Neuronal stem cell (in vitro differentiated cells): ENCODE results near the gene GLDC.

Experiments used
- DNase-seq: peaks from one replicate; pipeline ENCODE4 v3.0.0-alpha.2; 2013; ENCODE audit warnings: low spot score
- H2AFZ ChIP-seq: one replicate; pipeline ENCODE4 v1.6.1; 2013; ENCODE audit warnings: mild to moderate bottlenecking, low read length, inconsistent platforms
- H2AK5ac ChIP-seq: 2 replicates; pipeline ENCODE4 v1.6.1; 2013; ENCODE audit warnings: low read depth, mild to moderate bottlenecking, inconsistent platforms, low read length, moderate library complexity, mixed read lengths
- H2BK120ac ChIP-seq: 2 replicates; pipeline ENCODE4 v1.6.1; 2013; ENCODE audit warnings: low read depth, mild to moderate bottlenecking, inconsistent platforms, low read length, moderate library complexity, mixed read lengths
- H2BK12ac ChIP-seq: one replicate; pipeline ENCODE4 v1.6.1; 2013; ENCODE audit warnings: low read length, inconsistent platforms
- H2BK15ac ChIP-seq: 2 replicates; pipeline ENCODE4 v1.6.1; 2013; ENCODE audit warnings: mild to moderate bottlenecking, low read length, inconsistent platforms, mixed read lengths
- H2BK5ac ChIP-seq: one replicate; pipeline ENCODE4 v1.6.1; 2013; ENCODE audit warnings: inconsistent platforms, mild to moderate bottlenecking, low read length, moderate library complexity
- H3K14ac ChIP-seq: one replicate; pipeline ENCODE4 v1.6.1; 2013; ENCODE audit warnings: low read length, inconsistent platforms
- H3K18ac ChIP-seq: 2 replicates; pipeline ENCODE4 v1.6.1; 2013; ENCODE audit warnings: low read length, inconsistent platforms
- H3K23ac ChIP-seq: 2 replicates; pipeline ENCODE4 v1.6.1; 2013; ENCODE audit warnings: low read depth, mild to moderate bottlenecking, mixed read lengths, low read length, inconsistent platforms; ENCODE audit not compliant: poor library complexity
- H3K27ac ChIP-seq: replicated peaks from 3 replicates; pipeline ENCODE4 v1.5.1; 2013; ENCODE audit warnings: low read length, inconsistent platforms
- H3K27me3 ChIP-seq, 3 experiments: 2 replicates each; pipeline ENCODE4 v1.6.1; 2013; ENCODE audit warnings: low read length in 3 of 3, mild to moderate bottlenecking in 2 of 3, inconsistent platforms in 1 of 3, low read depth in 1 of 3, mixed read lengths in 1 of 3, moderate library complexity in 1 of 3; ENCODE audit not compliant: control insufficient read depth in 3 of 3, insufficient read depth in 3 of 3
- H3K36me3 ChIP-seq, 2 donors: replicated peaks in 1 of 2; 2 replicates each; pipeline ENCODE4 v1.6.1; 2013; ENCODE audit warnings: low read length in 2 of 2; ENCODE audit not compliant: control insufficient read depth in 2 of 2, insufficient read depth in 2 of 2
- H3K4ac ChIP-seq: 2 replicates; pipeline ENCODE4 v1.6.1; 2013; ENCODE audit warnings: inconsistent platforms, mild to moderate bottlenecking, low read length, moderate library complexity
- H3K4me1 ChIP-seq, 2 donors: 1 replicate in 1 of 2; 2 replicates in 1 of 2; pipeline ENCODE4 v1.6.1; 2013; ENCODE audit warnings: low read length in 2 of 2, low read depth in 1 of 2; ENCODE audit not compliant: control insufficient read depth in 2 of 2, insufficient read depth in 1 of 2
- H3K4me2 ChIP-seq: one replicate; pipeline ENCODE4 v1.6.1; 2013; ENCODE audit warnings: mild to moderate bottlenecking, low read length, inconsistent platforms; ENCODE audit not compliant: insufficient read depth, poor library complexity, severe bottlenecking
- H3K4me3 ChIP-seq, 2 donors: 2 replicates each; pipeline ENCODE4 v1.5.1; 2013; ENCODE audit warnings: low read length in 2 of 2, mild to moderate bottlenecking in 2 of 2, inconsistent platforms in 1 of 2, moderate library complexity in 1 of 2
- H3K79me1 ChIP-seq: one replicate; pipeline ENCODE4 v1.6.1; 2013; ENCODE audit warnings: low read depth, mild to moderate bottlenecking, inconsistent platforms, low read length, moderate library complexity
- H3K9ac ChIP-seq: one replicate; pipeline ENCODE4 v1.6.1; 2013; ENCODE audit warnings: mild to moderate bottlenecking, low read depth, low read length, inconsistent platforms; ENCODE audit not compliant: poor library complexity
- H3K9me3 ChIP-seq, 2 donors: replicated peaks in 1 of 2; 2 replicates each; pipeline versions ENCODE3 to v1.6.1; 2013; ENCODE audit warnings: low read length in 2 of 2, mild to moderate bottlenecking in 2 of 2, inconsistent platforms in 1 of 2, low read depth in 1 of 2, mixed read lengths in 1 of 2, moderate library complexity in 1 of 2; ENCODE audit not compliant: control insufficient read depth in 2 of 2, insufficient read depth in 1 of 2
- H4K8ac ChIP-seq: one replicate; pipeline ENCODE4 v1.6.1; 2013; ENCODE audit warnings: low read depth, mild to moderate bottlenecking, inconsistent platforms, low read length, moderate library complexity
- H4K91ac ChIP-seq: one replicate; pipeline ENCODE4 v1.6.1; 2013; ENCODE audit warnings: low read length, low read depth, mild to moderate bottlenecking, inconsistent platforms; ENCODE audit not compliant: poor library complexity
- WGBS, 2 donors: extraction: QIAGEN DNeasy Blood & Tissue Kit; methylation state at CpG; one replicate each; pipeline ENCODE4 v1.1.7; 2013; ENCODE audit warnings: missing lambda C conversion rate in 2 of 2, mixed read lengths in 1 of 2; ENCODE audit not compliant: insufficient read length in 2 of 2, insufficient replicate concordance in 1 of 2; ENCODE audit errors: extremely low coverage in 2 of 2; 5-methylcytosine and 5-hydroxymethylcytosine counted together

The GLDC gene

DNA sequence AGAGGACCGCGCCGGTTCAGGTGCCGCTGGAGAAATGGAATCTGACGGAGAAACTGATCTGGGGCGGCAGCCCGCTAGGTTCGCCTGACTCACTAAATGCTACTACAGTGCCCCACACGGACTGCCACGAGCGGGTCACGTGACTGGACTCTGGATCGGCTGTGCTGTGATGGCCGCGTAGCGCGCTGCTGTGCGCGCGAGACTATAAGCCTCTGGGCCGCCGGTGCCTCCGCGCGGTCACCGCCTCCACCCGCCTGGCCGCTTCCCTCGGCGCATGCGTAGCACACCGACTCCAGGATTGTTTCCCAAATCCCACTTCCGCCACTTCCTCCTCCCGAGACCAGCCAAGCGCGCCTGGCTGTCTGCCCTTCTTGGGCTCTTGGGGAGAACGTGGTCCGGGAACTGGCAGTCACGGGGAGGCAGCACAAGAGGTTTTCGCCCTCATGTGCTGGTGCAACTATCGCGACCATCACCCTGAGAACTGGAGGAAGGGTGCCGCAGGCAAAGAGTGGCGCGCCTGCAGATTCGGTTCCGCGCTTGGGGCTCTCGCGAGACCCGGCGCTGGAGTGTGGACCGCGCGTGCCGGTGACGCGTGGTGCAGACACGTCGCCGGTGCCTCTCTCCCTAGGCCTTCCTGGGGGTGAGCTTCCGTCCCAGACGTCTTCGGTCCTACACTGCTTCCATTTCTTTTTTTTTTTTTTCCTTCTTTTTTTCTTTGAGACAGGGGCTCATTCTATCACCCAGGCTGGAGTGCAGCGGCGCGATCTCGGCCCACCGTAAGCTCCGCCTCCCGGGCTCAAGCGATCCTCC is 35.8 kb upstream of the GLDC start:
- Histone ChIP-seq H3K14ac (peak overlapping the region; percentile 94), H2BK12ac (no peak overlapping the region), H2AK5ac (no peak overlapping the region), H2BK15ac (peak overlapping the region; percentile 89), H3K4me3 (peak overlapping the region; percentile 97 to 98), H3K9ac (peak overlapping the region; percentile 98), H4K91ac (peak overlapping the region; percentile 94), H2BK5ac (peak overlapping the region; percentile 93), H3K4me2 (peak overlapping the region; percentile 80), H3K4ac (no peak overlapping the region), H2BK120ac (no peak overlapping the region), H3K18ac (peak overlapping the region; percentile 100), H3K36me3 (peaks cover 3 to 8% of the 10 kb centered on the region in 2 donors), H3K79me1 (peaks cover 2% of the 10 kb centered on the region), H3K9me3 (no peaks in the 10 kb centered on the region), H3K27ac (peak overlapping the region; percentile 100), H4K8ac (peak overlapping the region; percentile 99), H3K4me1 (peaks cover 0 to 1% of the 10 kb centered on the region in 2 donors), H3K27me3 (no peaks in the 10 kb centered on the region), H2AFZ (peak overlapping the region; percentile 99), H3K23ac (peak overlapping the region; percentile 98)
- no CpG with 5 or more reads among the region's 72 CpGs for WGBS, 2 donors
- DNase-seq = peak; percentile 95

DNA sequence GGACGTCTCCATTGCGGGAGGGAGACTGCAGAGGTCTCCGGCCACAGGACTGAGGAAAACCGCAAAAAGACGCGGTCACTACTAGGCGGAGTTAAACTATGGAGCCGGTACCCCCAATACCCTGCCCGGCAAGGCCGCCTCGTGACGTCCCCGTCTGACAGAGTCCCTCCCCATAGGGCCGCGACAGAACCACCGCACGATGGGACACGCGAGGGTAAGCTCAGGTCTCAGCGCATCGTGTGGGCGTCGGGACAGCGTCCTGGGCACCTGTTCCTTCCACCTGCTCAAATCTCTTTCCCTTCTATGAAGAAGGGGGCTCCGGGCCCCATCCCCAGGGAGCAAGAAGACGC is 35.2 kb upstream of the GLDC start:
- DNase-seq = no peak
- peak overlapping the region; percentile 93 for H2BK5ac ChIP-seq
- H2BK12ac ChIP-seq = no peak overlapping the region
- H4K8ac ChIP-seq = peak overlapping the region; percentile 20
- no peaks in the 10 kb centered on the region for H3K27me3 ChIP-seq
- H2BK120ac ChIP-seq = no peak overlapping the region
- H4K91ac ChIP-seq = no peak overlapping the region
- H3K18ac ChIP-seq = peak overlapping the region; percentile 77
- peak overlapping the region; percentile 99 for H2AFZ ChIP-seq
- H3K9me3 ChIP-seq = no peaks in the 10 kb centered on the region
- peak overlapping the region; percentile 80 for H3K4me2 ChIP-seq
- peak overlapping the region; percentile 18 for H2BK15ac ChIP-seq
- peaks cover 0 to 1% of the 10 kb centered on the region in 2 donors for H3K4me1 ChIP-seq
- H3K4ac ChIP-seq = no peak overlapping the region
- H3K79me1 ChIP-seq = peaks cover 2% of the 10 kb centered on the region
- peak overlapping the region; percentile 6 for H3K23ac ChIP-seq
- H3K4me3 ChIP-seq = peak overlapping the region; percentile 80 to 98
- no CpG with 5 or more reads among the region's 26 CpGs for WGBS, 2 donors
- H3K14ac ChIP-seq = peak overlapping the region; percentile 94
- H2AK5ac ChIP-seq = peak overlapping the region; percentile 33
- peak overlapping the region; percentile 98 for H3K9ac ChIP-seq
- peaks cover 3 to 8% of the 10 kb centered on the region in 2 donors for H3K36me3 ChIP-seq
- peak overlapping the region; percentile 100 for H3K27ac ChIP-seq

DNA sequence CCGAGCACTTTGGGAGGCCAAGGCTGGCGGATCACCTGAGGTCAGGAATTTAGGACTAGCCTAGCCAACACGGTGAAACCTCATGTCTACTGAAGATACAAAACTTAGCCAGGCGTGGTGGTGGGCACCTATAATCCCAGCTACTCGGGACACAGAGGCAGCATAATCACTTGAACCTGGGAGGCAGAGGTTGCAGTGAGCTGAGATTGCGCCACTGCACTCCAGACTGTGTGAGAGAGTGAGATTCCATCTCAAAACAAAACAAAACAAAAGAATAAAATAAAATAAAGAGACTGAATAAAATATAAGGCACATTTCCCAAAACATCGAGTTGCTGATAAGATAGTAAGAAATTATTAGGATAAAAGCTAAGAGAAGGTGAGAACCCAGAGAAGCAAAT is 32.3 kb upstream of the GLDC start:
- H3K4me2 ChIP-seq = no peak overlapping the region
- H3K4ac ChIP-seq = no peak overlapping the region
- H3K4me1 ChIP-seq = no peaks in the 10 kb centered on the region
- no peak overlapping the region for H2BK15ac ChIP-seq
- no peak overlapping the region for H2BK120ac ChIP-seq
- no peak overlapping the region for H4K91ac ChIP-seq
- H3K27me3 ChIP-seq = no peaks in the 10 kb centered on the region
- no peak overlapping the region for H3K18ac ChIP-seq
- DNase-seq = no peak
- no peak overlapping the region for H3K4me3 ChIP-seq
- no peak overlapping the region for H3K27ac ChIP-seq
- no peak overlapping the region for H3K9ac ChIP-seq
- no peak overlapping the region for H2AK5ac ChIP-seq
- no peaks in the 10 kb centered on the region for H3K36me3 ChIP-seq
- no peak overlapping the region for H2BK5ac ChIP-seq
- no CpG with 5 or more reads among the region's 7 CpGs for WGBS, 2 donors
- no peak overlapping the region for H4K8ac ChIP-seq
- H2BK12ac ChIP-seq = no peak overlapping the region
- no peaks in the 10 kb centered on the region for H3K9me3 ChIP-seq
- H3K79me1 ChIP-seq = peaks cover 2% of the 10 kb centered on the region
- H2AFZ ChIP-seq = no peak overlapping the region
- H3K14ac ChIP-seq = no peak overlapping the region
- no peak overlapping the region for H3K23ac ChIP-seq

DNA sequence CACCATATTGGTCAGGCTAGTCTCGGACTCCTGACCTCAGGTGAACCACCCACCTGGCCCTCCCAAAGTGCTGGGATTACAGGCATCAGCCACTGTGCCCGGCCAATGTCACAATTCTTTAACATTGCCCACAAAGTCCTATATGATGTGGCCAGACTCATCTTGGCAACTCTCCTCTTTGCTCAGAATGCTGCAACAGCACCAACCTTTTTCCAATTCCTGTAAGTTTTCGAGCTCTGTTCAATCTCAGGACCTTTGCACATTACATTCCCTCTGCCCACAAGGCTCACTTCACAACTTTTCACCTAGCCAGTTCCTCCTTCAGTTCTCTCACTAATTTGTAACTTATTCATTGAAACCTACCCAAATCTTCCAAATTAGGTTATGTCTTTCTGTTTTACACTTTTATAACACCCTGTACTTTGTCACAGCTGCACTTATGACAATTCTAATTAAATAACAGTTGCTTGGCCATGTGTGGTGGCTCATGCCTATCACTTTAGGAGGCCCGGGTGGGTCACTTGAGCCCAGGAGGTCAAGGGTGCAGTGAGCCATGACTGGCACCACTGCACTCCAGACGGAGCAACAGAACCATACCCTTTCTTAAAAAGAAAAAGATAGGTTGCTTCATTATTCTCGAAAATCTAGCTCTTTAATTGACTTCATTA is 30.9 kb upstream of the GLDC start:
- Histone ChIP-seq H3K4ac (no peak overlapping the region), H3K4me1 (no peaks in the 10 kb centered on the region), H2AK5ac (no peak overlapping the region), H2BK120ac (no peak overlapping the region), H4K91ac (no peak overlapping the region), H3K4me2 (no peak overlapping the region), H3K79me1 (no peaks in the 10 kb centered on the region), H3K36me3 (no peaks in the 10 kb centered on the region), H2AFZ (no peak overlapping the region), H3K27me3 (no peaks in the 10 kb centered on the region), H2BK15ac (no peak overlapping the region), H3K18ac (no peak overlapping the region), H3K9ac (no peak overlapping the region), H3K14ac (no peak overlapping the region), H3K27ac (no peak overlapping the region), H3K23ac (no peak overlapping the region), H3K4me3 (no peak overlapping the region), H2BK12ac (no peak overlapping the region), H2BK5ac (no peak overlapping the region), H4K8ac (no peak overlapping the region), H3K9me3 (no peaks in the 10 kb centered on the region)
- no peak for DNase-seq
- no CpG with 5 or more reads among the region's 6 CpGs for WGBS, 2 donors
